Neuronal stem cell (in vitro differentiated cells): ENCODE measurements around the gene PTAFR.

ENCODE experiments used
- DNase-seq: peaks from one replicate; pipeline ENCODE4 v3.0.0-alpha.2; 2013; ENCODE audit warnings: low spot score
- H2AFZ ChIP-seq: one replicate; pipeline ENCODE4 v1.6.1; 2013; ENCODE audit warnings: mild to moderate bottlenecking, low read length, inconsistent platforms
- H2AK5ac ChIP-seq: 2 replicates; pipeline ENCODE4 v1.6.1; 2013; ENCODE audit warnings: low read depth, mild to moderate bottlenecking, inconsistent platforms, low read length, moderate library complexity, mixed read lengths
- H2BK120ac ChIP-seq: 2 replicates; pipeline ENCODE4 v1.6.1; 2013; ENCODE audit warnings: low read depth, mild to moderate bottlenecking, inconsistent platforms, low read length, moderate library complexity, mixed read lengths
- H2BK12ac ChIP-seq: one replicate; pipeline ENCODE4 v1.6.1; 2013; ENCODE audit warnings: low read length, inconsistent platforms
- H2BK15ac ChIP-seq: 2 replicates; pipeline ENCODE4 v1.6.1; 2013; ENCODE audit warnings: mild to moderate bottlenecking, low read length, inconsistent platforms, mixed read lengths
- H2BK5ac ChIP-seq: one replicate; pipeline ENCODE4 v1.6.1; 2013; ENCODE audit warnings: inconsistent platforms, mild to moderate bottlenecking, low read length, moderate library complexity
- H3K14ac ChIP-seq: one replicate; pipeline ENCODE4 v1.6.1; 2013; ENCODE audit warnings: low read length, inconsistent platforms
- H3K18ac ChIP-seq: 2 replicates; pipeline ENCODE4 v1.6.1; 2013; ENCODE audit warnings: low read length, inconsistent platforms
- H3K23ac ChIP-seq: 2 replicates; pipeline ENCODE4 v1.6.1; 2013; ENCODE audit warnings: low read depth, mild to moderate bottlenecking, mixed read lengths, low read length, inconsistent platforms; ENCODE audit not compliant: poor library complexity
- H3K27ac ChIP-seq: replicated peaks from 3 replicates; pipeline ENCODE4 v1.5.1; 2013; ENCODE audit warnings: low read length, inconsistent platforms
- H3K27me3 ChIP-seq, 3 experiments: 2 replicates each; pipeline ENCODE4 v1.6.1; 2013; ENCODE audit warnings: low read length in 3 of 3, mild to moderate bottlenecking in 2 of 3, inconsistent platforms in 1 of 3, low read depth in 1 of 3, mixed read lengths in 1 of 3, moderate library complexity in 1 of 3; ENCODE audit not compliant: control insufficient read depth in 3 of 3, insufficient read depth in 3 of 3
- H3K36me3 ChIP-seq, 2 donors: replicated peaks in 1 of 2; 2 replicates each; pipeline ENCODE4 v1.6.1; 2013; ENCODE audit warnings: low read length in 2 of 2; ENCODE audit not compliant: control insufficient read depth in 2 of 2, insufficient read depth in 2 of 2
- H3K4ac ChIP-seq: 2 replicates; pipeline ENCODE4 v1.6.1; 2013; ENCODE audit warnings: inconsistent platforms, mild to moderate bottlenecking, low read length, moderate library complexity
- H3K4me1 ChIP-seq, 2 donors: 1 replicate in 1 of 2; 2 replicates in 1 of 2; pipeline ENCODE4 v1.6.1; 2013; ENCODE audit warnings: low read length in 2 of 2, low read depth in 1 of 2; ENCODE audit not compliant: control insufficient read depth in 2 of 2, insufficient read depth in 1 of 2
- H3K4me2 ChIP-seq: one replicate; pipeline ENCODE4 v1.6.1; 2013; ENCODE audit warnings: mild to moderate bottlenecking, low read length, inconsistent platforms; ENCODE audit not compliant: insufficient read depth, poor library complexity, severe bottlenecking
- H3K4me3 ChIP-seq, 2 donors: 2 replicates each; pipeline ENCODE4 v1.5.1; 2013; ENCODE audit warnings: low read length in 2 of 2, mild to moderate bottlenecking in 2 of 2, inconsistent platforms in 1 of 2, moderate library complexity in 1 of 2
- H3K79me1 ChIP-seq: one replicate; pipeline ENCODE4 v1.6.1; 2013; ENCODE audit warnings: low read depth, mild to moderate bottlenecking, inconsistent platforms, low read length, moderate library complexity
- H3K9ac ChIP-seq: one replicate; pipeline ENCODE4 v1.6.1; 2013; ENCODE audit warnings: mild to moderate bottlenecking, low read depth, low read length, inconsistent platforms; ENCODE audit not compliant: poor library complexity
- H3K9me3 ChIP-seq, 2 donors: replicated peaks in 1 of 2; 2 replicates each; pipeline versions ENCODE3 to v1.6.1; 2013; ENCODE audit warnings: low read length in 2 of 2, mild to moderate bottlenecking in 2 of 2, inconsistent platforms in 1 of 2, low read depth in 1 of 2, mixed read lengths in 1 of 2, moderate library complexity in 1 of 2; ENCODE audit not compliant: control insufficient read depth in 2 of 2, insufficient read depth in 1 of 2
- H4K8ac ChIP-seq: one replicate; pipeline ENCODE4 v1.6.1; 2013; ENCODE audit warnings: low read depth, mild to moderate bottlenecking, inconsistent platforms, low read length, moderate library complexity
- H4K91ac ChIP-seq: one replicate; pipeline ENCODE4 v1.6.1; 2013; ENCODE audit warnings: low read length, low read depth, mild to moderate bottlenecking, inconsistent platforms; ENCODE audit not compliant: poor library complexity
- WGBS, 2 donors: extraction: QIAGEN DNeasy Blood & Tissue Kit; methylation state at CpG; one replicate each; pipeline ENCODE4 v1.1.7; 2013; ENCODE audit warnings: missing lambda C conversion rate in 2 of 2, mixed read lengths in 1 of 2; ENCODE audit not compliant: insufficient read length in 2 of 2, insufficient replicate concordance in 1 of 2; ENCODE audit errors: extremely low coverage in 2 of 2; 5-methylcytosine and 5-hydroxymethylcytosine counted together

Gene PTAFR

DNA sequence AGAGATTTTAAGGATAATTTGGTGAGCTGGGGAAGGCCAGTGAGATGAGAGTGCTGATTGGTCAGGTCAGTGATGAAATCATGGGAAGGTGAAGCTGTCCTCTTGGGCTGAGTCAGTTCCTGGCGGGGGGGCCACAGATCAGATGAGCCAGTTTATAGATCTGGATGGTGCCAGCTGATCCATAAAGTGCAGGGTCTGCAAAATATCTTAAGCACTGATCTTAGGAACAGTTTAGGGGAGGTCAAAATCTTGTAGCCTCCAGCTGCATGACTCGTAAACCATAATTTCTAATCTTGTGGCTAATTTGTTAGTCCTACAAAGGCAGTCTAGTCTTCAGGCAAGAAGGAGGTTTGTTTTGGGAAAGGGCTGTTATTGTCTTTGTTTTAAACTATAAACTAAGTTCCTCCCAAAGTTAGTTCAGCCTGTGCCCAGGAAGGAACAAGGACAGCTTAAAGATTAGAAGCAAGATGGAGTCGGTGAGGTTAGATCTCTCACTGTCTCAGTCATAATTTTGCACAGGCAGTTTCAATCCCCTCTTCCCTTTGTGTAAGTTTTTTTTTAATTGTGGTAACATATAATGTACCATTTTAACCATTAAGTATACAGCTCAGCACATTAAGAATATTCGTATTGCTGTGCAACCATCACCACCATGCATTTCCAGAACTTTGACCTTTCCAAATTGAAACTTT is 39.4 kb downstream of the PTAFR start:
- Histone ChIP-seq H3K36me3 (no peaks in the 10 kb centered on the region), H3K9ac (no peak overlapping the region), H3K14ac (no peak overlapping the region), H4K91ac (no peak overlapping the region), H3K4me1 (no peaks in the 10 kb centered on the region), H3K18ac (no peak overlapping the region), H3K23ac (no peak overlapping the region), H3K9me3 (no peaks in the 10 kb centered on the region), H2AFZ (no peak overlapping the region), H2BK12ac (no peak overlapping the region), H3K27ac (no peak overlapping the region), H2BK5ac (no peak overlapping the region), H4K8ac (no peak overlapping the region), H2BK15ac (no peak overlapping the region), H3K4me2 (no peak overlapping the region), H3K4me3 (no peak overlapping the region), H2AK5ac (no peak overlapping the region), H2BK120ac (no peak overlapping the region), H3K27me3 (peaks cover 0 to 4% (median 0%) of the 10 kb centered on the region in 3 experiments), H3K4ac (no peak overlapping the region), H3K79me1 (no peaks in the 10 kb centered on the region)
- no peak for DNase-seq
- no CpG with 5 or more reads among the region's 4 CpGs for WGBS, 2 donors

DNA sequence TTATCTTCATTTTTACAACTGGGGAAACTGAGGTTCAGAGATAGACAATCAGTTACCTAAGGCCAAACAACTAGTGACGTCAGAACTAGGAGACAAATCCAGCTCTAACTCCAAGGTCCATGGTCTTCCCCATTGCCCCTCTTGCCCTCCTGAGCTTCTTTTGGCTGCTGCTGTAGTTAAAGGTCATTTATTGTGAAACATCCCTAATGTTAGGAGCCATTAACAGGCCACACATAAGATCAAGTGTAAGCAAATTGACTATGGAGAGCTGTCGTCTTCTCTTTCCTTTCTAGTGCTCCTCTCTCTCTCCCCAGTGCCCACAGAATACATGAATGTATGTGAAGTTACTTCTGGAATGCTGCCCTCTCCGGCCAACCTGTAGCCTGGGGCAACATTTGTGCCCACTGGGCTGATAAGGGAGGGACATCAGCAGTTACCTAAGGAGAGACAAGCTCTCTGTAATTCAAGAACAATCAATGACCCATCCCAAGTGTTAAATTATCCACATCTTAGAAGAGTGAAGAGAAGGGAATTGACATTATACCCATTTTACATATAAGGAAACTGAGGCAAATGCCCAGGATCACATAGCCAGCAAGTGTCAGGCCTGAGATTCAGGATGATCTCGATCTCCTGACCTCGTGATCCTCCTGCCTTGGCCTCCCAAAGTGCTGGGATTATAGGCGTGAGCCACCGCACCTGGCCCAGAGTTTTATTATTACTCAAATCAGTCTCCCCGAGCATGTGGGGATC is 40.1 kb downstream of the PTAFR start:
- Histone ChIP-seq H3K4me2 (no peak overlapping the region), H2AFZ (no peak overlapping the region), H2BK15ac (no peak overlapping the region), H2BK120ac (no peak overlapping the region), H3K23ac (no peak overlapping the region), H4K8ac (no peak overlapping the region), H3K27ac (no peak overlapping the region), H4K91ac (no peak overlapping the region), H3K4me1 (no peaks in the 10 kb centered on the region), H3K27me3 (peaks cover 0 to 3% (median 0%) of the 10 kb centered on the region in 3 experiments), H3K4me3 (no peak overlapping the region), H3K79me1 (no peaks in the 10 kb centered on the region), H3K14ac (no peak overlapping the region), H3K9me3 (no peaks in the 10 kb centered on the region), H3K18ac (no peak overlapping the region), H3K9ac (no peak overlapping the region), H2AK5ac (no peak overlapping the region), H3K36me3 (no peaks in the 10 kb centered on the region), H3K4ac (no peak overlapping the region), H2BK5ac (no peak overlapping the region), H2BK12ac (no peak overlapping the region)
- no peak for DNase-seq
- no CpG with 5 or more reads among the region's 8 CpGs for WGBS, 2 donors

GRCh38 chr1:28135371-28136168 is 40.9 kb downstream of the PTAFR start:
- Histone ChIP-seq H3K27ac (no peak overlapping the region), H2AFZ (no peak overlapping the region), H3K36me3 (no peaks in the 10 kb centered on the region), H2BK120ac (no peak overlapping the region), H4K8ac (no peak overlapping the region), H2AK5ac (no peak overlapping the region), H3K4me1 (no peaks in the 10 kb centered on the region), H3K23ac (no peak overlapping the region), H3K9ac (no peak overlapping the region), H3K18ac (no peak overlapping the region), H3K79me1 (no peaks in the 10 kb centered on the region), H3K4me2 (no peak overlapping the region), H2BK15ac (no peak overlapping the region), H3K4ac (no peak overlapping the region), H3K27me3 (peaks cover 0 to 3% (median 0%) of the 10 kb centered on the region in 3 experiments), H2BK5ac (no peak overlapping the region), H3K4me3 (no peak overlapping the region), H3K14ac (no peak overlapping the region), H2BK12ac (no peak overlapping the region), H4K91ac (no peak overlapping the region), H3K9me3 (no peaks in the 10 kb centered on the region)
- no peak for DNase-seq
- no CpG with 5 or more reads among the region's 14 CpGs for WGBS, 2 donors
